Psoas muscle (tissue), 8 donors: ENCODE data around the gene COL4A1. TPM values are rescaled to one million over a fixed set of nuclear protein-coding genes. Genes with fewer than 3 reads are reported as not detected.

Experiments
- ATAC-seq, 4 donors: fragments of 200-7000 bp; cut with Tn5 transposase; one replicate each; pipeline ENCODE4 v1.9.1; 2020; ENCODE audit warnings: moderate library complexity in 3 of 4, mild to moderate bottlenecking in 2 of 4
- DNase-seq, 2 donors: peaks; one replicate each; pipeline ENCODE4 v3.0.0-alpha.2; 2020
- H3K27ac ChIP-seq: fragments of 200-600 bp; one replicate; pipeline ENCODE4 v1.8.0; 2022
- H3K27me3 ChIP-seq, 3 donors: fragments of 200-600 bp in 1 of 3; one replicate each; pipeline versions ENCODE4 v1.6.1 to v1.8.0; 2013 to 2022; ENCODE audit warnings: low read length in 2 of 3, mild to moderate bottlenecking in 2 of 3, moderate library complexity in 1 of 3; ENCODE audit not compliant: insufficient read depth in 3 of 3
- H3K36me3 ChIP-seq, 2 donors: fragments of 200-600 bp in 1 of 2; one replicate each; pipeline versions ENCODE4 v1.6.1 to v1.8.0; 2013 to 2022; ENCODE audit warnings: low read depth in 1 of 2, mild to moderate bottlenecking in 1 of 2, moderate library complexity in 1 of 2; ENCODE audit not compliant: insufficient read depth in 1 of 2
- H3K4me1 ChIP-seq: fragments of 200-600 bp; one replicate; pipeline ENCODE4 v1.8.0; 2022
- H3K4me3 ChIP-seq: fragments of 200-600 bp; one replicate; pipeline ENCODE4 v1.8.0; 2022; ENCODE audit warnings: mild to moderate bottlenecking
- H3K9me3 ChIP-seq: fragments of 200-600 bp; one replicate; pipeline ENCODE4 v1.8.0; 2022
- CTCF ChIP-seq: fragments of 200-600 bp; IDR thresholded peaks from one replicate; pipeline ENCODE4 v1.8.0; 2022; ENCODE audit warnings: antibody characterized with exemption
- WGBS, 3 donors: extraction: QIAGEN DNeasy Blood & Tissue Kit; methylation state at CpG; one replicate each; pipeline versions ENCODE4 v1.1.6 to v1.1.7; 2013; 5-methylcytosine and 5-hydroxymethylcytosine counted together
- intact Hi-C, 2 donors: fragments of 100-400 bp; cut with DNase I; formaldehyde crosslinking; loops; one replicate each; pipeline versions ENCODE4 v1.11.0 to v1.14.2; 2022
- polyA plus RNA-seq, 3 donors: library from polyadenylated mRNA; stranded (reverse); fragments of 200-250 nt; gene quantifications; one replicate each; pipeline ENCODE4 v1.2.3, GENCODE V29; 2013
- total RNA-seq, 4 donors: library from RNA; stranded (reverse); fragmentation: NEBNext Ultra II Directional in 2 of 4; extraction: Animal tissue kit (Norgen Biotek cat#: 25700) in 2 of 4; gene quantifications; one replicate each; pipeline versions ENCODE4 v1.2.1 to v1.2.4, GENCODE V29; 2021 to 2023
- donor health status: healthy with polysubstance abuse.
- donor health status: DM: no; HTN: no; CAD: no; lungs with moderate emphysema.
- donor health status: Bipolar disorder and iron deficiency.
- donor health status: healthy.
- donor health status: DM: yes; HTN: yes; CAD: no.
- donor health status: DM: no; HTN: no; CAD: no.
- donor health status: DM: no; HTN: no; CAD: no.
- donor health status: DM: yes; HTN: yes; CAD: no.

COL4A1 gene
- total and polyA plus RNA-seq, 7 donors, result 39.0 to 127 (median 97.0) TPM

- 86 to 91% (median 90%) methylated on average over 16 of the region's 16 CpGs for WGBS, 3 donors
- intact Hi-C loops, result no loop called here
- TF ChIP-seq CTCF, result no peak
- ATAC-seq (no peak), DNase-seq (no peak)
- no peak overlapping the region for H3K4me3 ChIP-seq
- no peaks in the 10 kb centered on the region for H3K27me3 ChIP-seq
- no peaks in the 10 kb centered on the region for H3K9me3 ChIP-seq
- H3K27ac ChIP-seq, result no peak overlapping the region
- no peaks in the 10 kb centered on the region for H3K4me1 ChIP-seq
- H3K36me3 ChIP-seq, result peaks cover 0 to 91% of the 10 kb centered on the region in 2 donors
These were observed 127.7 kb downstream of the COL4A1 start for GRCh38 chr13:110179116-110179856.

GRCh38 chr13:110177790-110178189, 129.2 kb downstream of the COL4A1 start:
- DNase-seq, result no peak
- Histone ChIP-seq H3K36me3 (peaks cover 0 to 87% of the 10 kb centered on the region in 2 donors), H3K4me3 (no peak overlapping the region), H3K27me3 (no peaks in the 10 kb centered on the region), H3K4me1 (no peaks in the 10 kb centered on the region), H3K9me3 (no peaks in the 10 kb centered on the region), H3K27ac (no peak overlapping the region)
- TF ChIP-seq CTCF, result no peak
- 93 to 96% (median 94%) methylated on average over 8 of the region's 8 CpGs for WGBS, 3 donors
- ATAC-seq, result no peak
- intact Hi-C loops, result no loop called here

- no peak for DNase-seq
- Histone ChIP-seq H3K4me1 (no peaks in the 10 kb centered on the region), H3K36me3 (peaks cover 0 to 96% of the 10 kb centered on the region in 2 donors), H3K4me3 (no peak overlapping the region), H3K9me3 (no peaks in the 10 kb centered on the region), H3K27ac (no peak overlapping the region), H3K27me3 (no peaks in the 10 kb centered on the region)
- no peak for ATAC-seq
- intact Hi-C loops, result no loop called here
- TF ChIP-seq CTCF, result no peak
- WGBS, 3 donors, result 96 to 99% (median 97%) methylated on average over 7 of the region's 7 CpGs
These were observed 130.5 kb downstream of the COL4A1 start for GRCh38 chr13:110176431-110176830.

GRCh38 chr13:110173247-110173818, 133.6 kb downstream of the COL4A1 start:
- intact Hi-C loops, result no loop called here
- no peaks in the 10 kb centered on the region for H3K4me1 ChIP-seq
- no peaks in the 10 kb centered on the region for H3K9me3 ChIP-seq
- peaks cover 0 to 81% of the 10 kb centered on the region in 2 donors for H3K36me3 ChIP-seq
- H3K4me3 ChIP-seq, result no peak overlapping the region
- no peak for ATAC-seq
- H3K27ac ChIP-seq, result no peak overlapping the region
- DNase-seq, result no peak
- no peak for TF ChIP-seq CTCF
- no peaks in the 10 kb centered on the region for H3K27me3 ChIP-seq
